ENCODE measurements around the gene TGFBR1. TPM values are rescaled to one million over a fixed set of nuclear protein-coding genes. Genes with fewer than 3 reads are reported as not detected.

Gene TGFBR1
- total and polyA plus RNA-seq, 5 experiments from 2014 or later: 19.2 to 45.3 (median 23.6) TPM

- H3K4me1 Mint-ChIP-seq: peaks cover 18 to 36% (median 33%) of the 10 kb centered on the region in 4 donors
- H3K27me3 Mint-ChIP-seq: no peaks in the 10 kb centered on the region
- peaks cover 0 to 10% (median 2%) of the 10 kb centered on the region in 9 donors for H3K9me3 Mint-ChIP-seq
- DNase-seq (no peak), ATAC-seq (no peak)
- no peak overlapping the region for H3K4me3 Mint-ChIP-seq
- POLR2A ChIA-PET: interaction anchor here (1.0 kb wide), 1 partner anchor 59 kb away, joined by 4 read pairs; no protein-coding TSS in a partner anchor
- H3K36me3 Mint-ChIP-seq: peaks cover 0 to 11% (median 0%) of the 10 kb centered on the region in 3 donors
- H3K27ac Mint-ChIP-seq: no peak overlapping the region
These were observed 3.6 kb upstream of the TGFBR1 start for GRCh38 chr9:99101271-99101670.

GRCh38 chr9:99101812-99102211, 3.1 kb upstream of the TGFBR1 start:
- Mint-ChIP-seq H3K27ac (no peak overlapping the region), H3K4me3 (no peak overlapping the region), H3K9me3 (peaks cover 0 to 10% (median 2%) of the 10 kb centered on the region in 9 donors), H3K27me3 (no peaks in the 10 kb centered on the region), H3K4me1 (peaks cover 17 to 36% (median 35%) of the 10 kb centered on the region in 4 donors), H3K36me3 (peaks cover 0 to 11% (median 0%) of the 10 kb centered on the region in 3 donors)
- DNase-seq (no peak), ATAC-seq (no peak)
- POLR2A ChIA-PET: interaction anchor here (1.0 kb wide), 1 partner anchor 59 kb away, joined by 4 read pairs; no protein-coding TSS in a partner anchor

GRCh38 chr9:99103054-99103895, 1.6 kb upstream of the TGFBR1 start:
- POLR2A ChIA-PET: interaction anchor here (1.0 to 6.1 kb wide), 14 partner anchors 10 to 89 kb away, joined by 3 to 63 read pairs (median 7); no protein-coding TSS in a partner anchor
- Mint-ChIP-seq H3K4me1 (peaks cover 24 to 51% (median 49%) of the 10 kb centered on the region in 4 donors), H3K27ac (peak overlapping the region; percentile 87 to 96 (median 94)), H3K36me3 (peaks cover 0 to 11% (median 0%) of the 10 kb centered on the region in 3 donors), H3K4me3 (peak overlapping the region; percentile 86 to 97 (median 92)), H3K9me3 (peaks cover 0 to 10% (median 2%) of the 10 kb centered on the region in 9 donors), H3K27me3 (no peaks in the 10 kb centered on the region)
- no peak for DNase-seq
- ATAC-seq: no peak

- no peaks in the 10 kb centered on the region for H3K27me3 Mint-ChIP-seq
- ATAC-seq: no peak
- peaks cover 31 to 58% (median 57%) of the 10 kb centered on the region in 4 donors for H3K4me1 Mint-ChIP-seq
- POLR2A ChIA-PET: interaction anchor here (0.8 to 6.1 kb wide), 17 partner anchors 10 to 90 kb away, joined by 3 to 63 read pairs (median 6); no protein-coding TSS in a partner anchor
- peaks cover 0 to 8% (median 4%) of the 10 kb centered on the region in 3 donors for H3K36me3 Mint-ChIP-seq
- H3K27ac Mint-ChIP-seq: peak overlapping the region; percentile 87 to 96 (median 94)
- DNase-seq: peak in 1 of 10 donors; percentile 25
- H3K4me3 Mint-ChIP-seq: peak overlapping the region; percentile 86 to 97 (median 92)
- peaks cover 0 to 10% (median 2%) of the 10 kb centered on the region in 9 donors for H3K9me3 Mint-ChIP-seq
These were observed 933 bp upstream of the TGFBR1 start for GRCh38 chr9:99103901-99104458.

GRCh38 chr9:99105152-99106043, 485 bp downstream of the TGFBR1 start:
- POLR2A ChIA-PET: interaction anchor here (0.6 to 6.1 kb wide), 21 partner anchors 8 to 1120 kb away, joined by 3 to 63 read pairs (median 4); no protein-coding TSS in a partner anchor
- peak in 7 of 10 donors; percentile 6 to 64 (median 35) for DNase-seq
- Mint-ChIP-seq H3K4me1 (peaks cover 40 to 63% (median 60%) of the 10 kb centered on the region in 4 donors), H3K9me3 (peaks cover 0 to 2% (median 0%) of the 10 kb centered on the region in 9 donors), H3K27ac (peak overlapping the region; percentile 35 to 91 (median 81)), H3K36me3 (peaks cover 0 to 9% (median 3%) of the 10 kb centered on the region in 3 donors), H3K27me3 (no peaks in the 10 kb centered on the region), H3K4me3 (peak overlapping the region; percentile 74 to 92 (median 86))
- ATAC-seq: peak in 1 of 2 donors; percentile 27

GRCh38 chr9:99106044-99106375, 1.1 kb downstream of the TGFBR1 start:
- no peaks in the 10 kb centered on the region for H3K9me3 Mint-ChIP-seq
- POLR2A ChIA-PET: interaction anchor here (0.6 to 6.1 kb wide), 9 partner anchors 15 to 50 kb away, joined by 3 to 63 read pairs (median 4); no protein-coding TSS in a partner anchor
- peaks cover 40 to 67% (median 64%) of the 10 kb centered on the region in 4 donors for H3K4me1 Mint-ChIP-seq
- no peaks in the 10 kb centered on the region for H3K27me3 Mint-ChIP-seq
- peak overlapping the region; percentile 71 to 92 (median 84) for H3K4me3 Mint-ChIP-seq
- DNase-seq (no peak), ATAC-seq (no peak)
- H3K27ac Mint-ChIP-seq: peak overlapping the region; percentile 35 to 91 (median 81)
- peaks cover 0 to 9% (median 3%) of the 10 kb centered on the region in 3 donors for H3K36me3 Mint-ChIP-seq

- Mint-ChIP-seq H3K9me3 (no peaks in the 10 kb centered on the region), H3K36me3 (peaks cover 0 to 9% (median 3%) of the 10 kb centered on the region in 3 donors), H3K27me3 (no peaks in the 10 kb centered on the region), H3K4me3 (peak overlapping the region; percentile 71 to 92 (median 84)), H3K4me1 (peaks cover 46 to 77% (median 76%) of the 10 kb centered on the region in 4 donors), H3K27ac (peak overlapping the region; percentile 63 to 90 (median 80))
- POLR2A ChIA-PET: interaction anchor here (1.2 to 6.1 kb wide), 3 partner anchors 14 to 29 kb away, joined by 4 to 63 read pairs (median 53); no protein-coding TSS in a partner anchor
- ATAC-seq: no peak
- no peak for DNase-seq
These were observed 2.5 kb downstream of the TGFBR1 start for GRCh38 chr9:99107421-99107820.

- peak overlapping the region; percentile 71 to 92 (median 84) for H3K4me3 Mint-ChIP-seq
These were observed 3.2 kb downstream of the TGFBR1 start for GRCh38 chr9:99108131-99108530.

GRCh38 chr9:99109522-99109921, 4.6 kb downstream of the TGFBR1 start:
- Mint-ChIP-seq H3K4me3 (peak overlapping the region; percentile 13 to 92 (median 53)), H3K36me3 (peaks cover 0 to 9% (median 3%) of the 10 kb centered on the region in 3 donors), H3K9me3 (no peaks in the 10 kb centered on the region), H3K27me3 (no peaks in the 10 kb centered on the region), H3K4me1 (peaks cover 52 to 85% (median 84%) of the 10 kb centered on the region in 4 donors), H3K27ac (peak overlapping the region; percentile 31 to 89 (median 80))
- DNase-seq: no peak
- POLR2A ChIA-PET: no interaction called here
- ATAC-seq: no peak

More at GRCh38 chr9:99108131-99108530, 3.2 kb downstream of the TGFBR1 start:
- Mint-ChIP-seq H3K9me3 (no peaks in the 10 kb centered on the region), H3K27ac (peak overlapping the region in 9 of 10 donors; percentile 7 to 89 (median 79)), H3K4me1 (peaks cover 51 to 84% (median 83%) of the 10 kb centered on the region in 4 donors), H3K27me3 (no peaks in the 10 kb centered on the region), H3K36me3 (peaks cover 0 to 9% (median 3%) of the 10 kb centered on the region in 3 donors)
- ATAC-seq (no peak), DNase-seq (no peak)
- POLR2A ChIA-PET: interaction anchor here (6.1 kb wide), 1 partner anchor 29 kb away, joined by 53 read pairs; no protein-coding TSS in a partner anchor

- Mint-ChIP-seq H3K36me3 (peaks cover 0 to 9% (median 3%) of the 10 kb centered on the region in 3 donors), H3K4me1 (peaks cover 54 to 94% (median 89%) of the 10 kb centered on the region in 4 donors), H3K4me3 (peak overlapping the region; percentile 61 to 82 (median 75)), H3K27me3 (no peaks in the 10 kb centered on the region), H3K9me3 (no peaks in the 10 kb centered on the region), H3K27ac (peak overlapping the region; percentile 56 to 92 (median 88))
- POLR2A ChIA-PET: interaction anchor here (0.5 to 3.2 kb wide), 8 partner anchors 9 to 98 kb away, joined by 3 to 25 read pairs (median 5); partner anchors contain the start of gene TGFBR1
- DNase-seq (peak in 9 of 10 donors; percentile 15 to 90 (median 74)), ATAC-seq (peak; percentile 95 to 98)
These were observed 8.0 kb downstream of the TGFBR1 start for GRCh38 chr9:99112750-99113413.
